AG10803 (cell line): ENCODE results near the gene BUD23.

Source experiments
- DNase-seq: peaks from one replicate; pipeline ENCODE4 v3.0.0; 2010; ENCODE audit warnings: low read depth
- H3K4me3 ChIP-seq: 2 replicates; pipeline ENCODE4 v1.5.1; 2011; ENCODE audit warnings: mild to moderate bottlenecking, low read length, control low read depth
- CTCF ChIP-seq: conservative IDR thresholded peaks from 2 replicates; pipeline ENCODE4 v1.5.1; 2011; ENCODE audit warnings: mild to moderate bottlenecking, low read length, control low read depth, inconsistent platforms

BUD23 gene

GRCh38 chr7:73723813-73724212 lies 40.4 kb downstream of the BUD23 start:
- DNase-seq = no peak

DNA sequence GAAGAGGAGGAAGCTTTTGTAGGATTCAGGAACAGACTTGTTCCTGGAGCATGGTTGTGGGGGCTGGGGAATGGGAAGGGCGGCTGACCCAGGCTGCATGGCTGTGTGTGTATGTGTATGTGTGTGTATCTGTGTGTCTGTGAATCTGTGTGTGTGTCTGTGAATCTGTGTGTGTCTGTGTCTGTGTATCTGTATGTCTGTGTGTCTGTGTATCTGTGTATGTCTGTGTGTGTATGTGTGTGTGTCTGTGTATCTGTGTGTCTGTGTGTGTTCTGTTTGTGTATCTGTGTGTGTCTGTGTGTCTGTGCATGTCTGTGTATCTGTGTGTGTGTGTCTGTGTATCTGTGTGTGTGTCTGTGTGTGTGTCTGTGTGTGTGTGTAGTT lies 42.7 kb downstream of the BUD23 start:
- TF ChIP-seq CTCF = no peak
- DNase-seq = no peak
- no peak overlapping the region for H3K4me3 ChIP-seq

More at GRCh38 chr7:73723813-73724212, 40.4 kb downstream of the BUD23 start:
- no peak for TF ChIP-seq CTCF
- H3K4me3 ChIP-seq = no peak overlapping the region

DNA sequence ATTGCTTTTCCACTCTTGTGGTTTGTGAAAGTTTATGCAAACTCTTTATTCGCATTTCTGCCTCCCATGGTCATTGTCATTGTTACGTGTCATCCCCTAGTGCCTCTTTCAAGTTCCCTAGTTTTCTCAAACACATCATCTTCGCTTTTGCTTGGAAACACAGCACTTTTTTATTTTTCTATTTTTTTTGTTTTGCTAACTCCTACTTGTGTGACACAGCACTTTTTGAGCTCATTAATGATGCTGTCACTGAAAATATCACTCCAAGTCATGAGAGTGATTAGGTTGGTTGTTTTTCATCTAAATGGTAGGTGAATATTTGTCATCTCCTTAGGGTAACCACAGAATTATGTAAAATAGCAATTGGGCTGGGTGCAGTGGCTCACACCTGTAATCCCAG lies 44.6 kb downstream of the BUD23 start:
- no peak overlapping the region for H3K4me3 ChIP-seq
- no peak for TF ChIP-seq CTCF
- DNase-seq = no peak

GRCh38 chr7:73728551-73728950 lies 45.2 kb downstream of the BUD23 start:
- DNase-seq = no peak
- H3K4me3 ChIP-seq = no peak overlapping the region
- TF ChIP-seq CTCF = no peak

GRCh38 chr7:73730485-73730884 lies 47.1 kb downstream of the BUD23 start:
- no peak for TF ChIP-seq CTCF
- DNase-seq = no peak
- no peak overlapping the region for H3K4me3 ChIP-seq

- DNase-seq = no peak
- TF ChIP-seq CTCF = no peak
- H3K4me3 ChIP-seq = no peak overlapping the region
Observed at GRCh38 chr7:73732397-73732796, 49.0 kb downstream of the BUD23 start.

DNA sequence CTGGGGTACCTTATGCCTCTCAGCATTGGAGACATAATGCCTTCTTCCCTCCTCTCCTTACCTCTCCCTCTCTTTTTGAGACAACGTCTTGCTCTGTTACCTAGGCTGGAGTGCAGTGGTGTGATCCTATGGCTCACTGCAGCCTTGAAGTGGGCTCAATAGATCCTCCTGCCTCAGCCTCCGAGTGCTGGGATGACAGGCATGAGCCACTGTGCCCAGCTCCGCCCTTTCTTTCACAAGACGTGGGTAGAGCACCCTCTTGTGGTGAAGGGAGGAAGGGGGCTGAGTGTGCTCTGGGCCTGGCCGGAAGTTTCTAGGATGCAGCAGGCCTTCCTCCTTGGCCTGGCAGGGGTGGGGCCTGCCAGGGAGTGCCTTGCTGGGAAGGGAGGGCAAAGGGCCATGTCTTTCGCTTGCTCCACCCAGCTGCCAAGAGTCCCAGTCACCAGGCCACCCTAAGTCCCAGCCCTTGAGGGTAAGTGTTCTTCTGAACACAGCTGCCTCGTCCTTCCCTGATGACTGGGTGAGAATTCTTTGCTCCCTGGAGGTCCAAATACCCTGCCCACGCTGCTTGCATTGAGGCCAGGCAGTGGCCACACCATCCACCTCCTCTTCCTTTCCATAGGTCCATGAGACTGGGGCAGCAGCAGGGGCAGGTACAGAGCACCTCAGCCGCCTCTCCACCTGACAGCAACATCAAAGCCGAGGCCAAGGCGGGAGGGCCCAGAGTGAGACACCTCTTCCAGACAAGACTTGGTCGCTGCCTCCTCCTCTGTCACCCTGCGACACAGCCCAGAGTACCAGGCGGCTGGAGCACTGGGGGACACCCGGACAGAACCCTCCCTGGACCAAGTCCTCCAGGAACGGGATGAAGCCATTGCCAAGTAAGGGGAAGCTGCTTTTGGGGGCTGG lies 51.5 kb downstream of the BUD23 start:
- peak; percentile 82 for TF ChIP-seq CTCF
- H3K4me3 ChIP-seq = no peak overlapping the region
- peak; percentile 90 for DNase-seq
